ENCODE results near the gene ITPR2.
"Not testable (repeated sequence)": the region's sequence is repeated elsewhere in the genome, so short reads cannot be mapped to it uniquely, and the experiment has no call there.

ITPR2 gene

GRCh38 chr12:26783816-26784379 lies 49.1 kb downstream of the ITPR2 start:
- not testable (repeated sequence) for DNase-seq

- no peak for DNase-seq
Observed at GRCh38 chr12:26783131-26783526, 49.9 kb downstream of the ITPR2 start.

DNA sequence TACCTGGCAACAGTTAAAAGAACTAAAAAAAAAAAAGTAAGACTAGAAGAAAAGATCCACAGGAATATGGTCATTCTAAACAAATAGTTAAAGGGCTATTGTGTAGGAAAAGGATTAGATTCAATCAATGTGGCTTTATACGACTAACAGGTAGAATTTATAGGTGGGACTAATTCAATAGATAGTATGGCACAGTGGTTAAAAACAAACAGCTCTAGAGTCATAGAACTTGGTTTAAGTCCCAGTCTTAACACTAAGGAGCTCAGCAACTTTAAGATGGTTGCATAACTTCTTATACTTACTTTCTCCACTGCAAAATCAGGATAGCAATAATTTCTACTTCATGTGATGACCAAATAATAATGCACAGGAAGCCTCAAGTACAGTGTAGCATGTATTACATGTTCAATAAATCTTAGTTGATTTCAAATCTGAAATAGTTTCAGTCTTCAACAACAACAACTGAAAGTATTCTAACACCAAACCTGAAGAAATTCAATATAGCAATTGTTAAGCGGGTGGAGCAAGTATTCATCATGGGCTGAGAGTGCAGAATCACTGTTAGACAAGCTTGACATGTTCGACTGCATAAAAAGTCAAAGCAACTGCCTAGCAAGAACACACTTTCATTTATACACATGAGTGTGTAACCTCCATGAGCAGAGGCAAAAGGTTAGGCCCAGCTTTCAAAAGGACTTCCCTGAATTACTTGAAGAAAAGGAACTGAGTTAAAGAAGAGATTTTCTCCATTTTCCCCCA lies 50.4 kb downstream of the ITPR2 start:
- no peak for DNase-seq

DNA sequence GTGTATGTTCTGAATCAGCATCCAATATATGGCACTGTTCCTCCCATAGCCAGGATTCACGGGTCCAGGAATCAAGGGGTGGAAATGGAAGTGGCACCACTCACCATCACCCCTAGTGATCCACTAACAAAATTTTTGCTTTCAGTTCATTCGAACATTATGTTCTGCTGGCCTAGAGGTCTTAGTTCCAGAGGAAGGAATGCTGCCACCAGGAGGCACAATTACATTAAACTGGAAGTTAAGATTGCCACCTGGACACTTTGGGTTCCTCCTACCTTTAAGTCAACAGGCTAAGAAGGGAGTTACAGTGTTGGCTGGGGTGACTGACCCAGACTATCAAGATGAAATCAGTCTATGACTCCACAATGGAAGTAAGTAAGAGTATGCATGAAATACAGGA lies 52.3 kb downstream of the ITPR2 start:
- not testable (repeated sequence) for DNase-seq

DNA sequence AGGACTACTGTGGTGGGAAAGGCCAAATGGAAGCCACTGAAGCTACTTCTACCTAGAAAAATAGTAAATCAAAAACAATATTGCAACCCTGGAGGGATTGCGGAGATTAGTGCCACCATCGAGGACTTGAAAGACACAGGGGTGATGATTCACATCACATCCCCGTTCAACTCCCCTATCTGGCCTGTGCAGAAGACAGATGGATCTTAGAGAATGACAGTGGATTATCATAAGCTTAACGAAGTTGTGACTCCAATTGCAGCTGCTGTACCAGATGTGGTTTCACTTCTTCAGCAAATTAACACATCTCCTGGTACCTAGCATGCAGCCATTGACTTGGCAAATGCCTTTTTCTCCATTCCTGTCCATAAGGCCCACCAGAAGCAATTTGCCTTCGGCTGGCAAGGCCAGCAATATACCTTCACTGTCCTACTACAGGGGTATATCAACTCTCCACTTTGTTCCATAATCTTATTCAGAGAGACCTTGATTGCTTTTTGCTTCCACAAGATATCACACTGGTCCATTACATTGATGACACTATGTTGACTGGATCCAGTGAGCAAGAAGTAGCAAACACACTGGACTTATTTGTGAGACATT lies 54.7 kb downstream of the ITPR2 start:
- DNase-seq, result not testable (repeated sequence)

GRCh38 chr12:26777236-26777635 lies 55.8 kb downstream of the ITPR2 start:
- no peak for DNase-seq

- DNase-seq, result not testable (repeated sequence)
Observed at GRCh38 chr12:26775991-26776390, 57.0 kb downstream of the ITPR2 start.

GRCh38 chr12:26773313-26774104 lies 59.5 kb downstream of the ITPR2 start:
- DNase-seq, result no peak

- DNase-seq, result no peak
Observed at GRCh38 chr12:26771861-26772260, 61.1 kb downstream of the ITPR2 start.

- no peak for DNase-seq
Observed at GRCh38 chr12:26770239-26771070, 62.5 kb downstream of the ITPR2 start.

- no peak for DNase-seq
Observed at GRCh38 chr12:26769611-26770010, 63.4 kb downstream of the ITPR2 start.

- no peak for DNase-seq
Observed at GRCh38 chr12:26768611-26769603, 64.1 kb downstream of the ITPR2 start.

- no peak for DNase-seq
Observed at GRCh38 chr12:26767865-26768264, 65.1 kb downstream of the ITPR2 start.

GRCh38 chr12:26767116-26767515 lies 65.9 kb downstream of the ITPR2 start:
- DNase-seq, result no peak

GRCh38 chr12:26762186-26762585 lies 70.8 kb downstream of the ITPR2 start:
- DNase-seq, result no peak

DNA sequence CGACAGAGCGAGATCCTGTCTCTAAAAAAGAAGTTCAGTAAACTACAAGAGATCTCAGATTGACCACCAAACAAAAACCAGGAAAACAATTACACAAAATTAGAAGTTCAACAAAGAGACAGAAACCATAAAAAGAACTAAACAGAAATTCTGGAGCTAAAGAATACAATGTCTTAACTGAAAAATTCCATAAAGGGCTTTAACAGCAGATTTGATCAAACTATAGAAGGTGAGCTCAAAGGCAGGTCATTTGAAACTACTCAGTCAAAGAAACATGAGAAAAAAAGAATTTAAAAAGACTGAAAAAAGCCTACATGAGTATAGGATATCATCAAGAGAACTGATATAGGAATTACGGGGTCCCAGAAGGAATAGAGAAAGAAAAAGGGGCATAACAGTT lies 71.2 kb downstream of the ITPR2 start:
- no peak for DNase-seq

DNA sequence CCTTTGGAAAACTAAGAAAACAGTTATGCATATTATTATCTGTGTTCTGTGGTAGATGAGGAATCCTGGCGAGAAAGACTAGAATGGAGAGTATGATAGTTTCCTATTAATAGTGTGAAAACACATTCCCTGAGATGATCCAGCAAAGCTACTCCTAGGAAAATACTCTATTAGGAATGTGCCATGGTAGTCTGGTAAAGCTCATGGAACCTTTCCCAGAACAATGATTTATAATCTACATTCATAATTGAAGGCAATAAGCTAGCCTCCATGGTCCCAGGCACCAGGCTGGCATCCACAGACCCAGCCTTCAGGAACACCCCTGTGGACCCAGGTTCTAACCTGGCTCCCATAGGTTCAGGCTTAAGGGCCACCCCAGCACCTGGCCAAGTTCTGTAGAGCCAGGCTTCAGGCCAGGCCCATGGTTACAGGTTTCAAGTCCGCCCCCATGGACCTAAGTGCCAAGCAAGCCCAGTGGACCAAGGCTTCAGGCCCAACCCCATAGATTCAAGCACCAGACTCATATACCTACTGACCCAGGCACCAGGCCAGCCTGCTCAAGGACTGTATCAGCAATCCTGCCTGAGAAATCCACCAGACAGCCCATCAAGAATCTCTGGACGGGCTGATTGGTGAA lies 72.2 kb downstream of the ITPR2 start:
- no peak for DNase-seq

DNA sequence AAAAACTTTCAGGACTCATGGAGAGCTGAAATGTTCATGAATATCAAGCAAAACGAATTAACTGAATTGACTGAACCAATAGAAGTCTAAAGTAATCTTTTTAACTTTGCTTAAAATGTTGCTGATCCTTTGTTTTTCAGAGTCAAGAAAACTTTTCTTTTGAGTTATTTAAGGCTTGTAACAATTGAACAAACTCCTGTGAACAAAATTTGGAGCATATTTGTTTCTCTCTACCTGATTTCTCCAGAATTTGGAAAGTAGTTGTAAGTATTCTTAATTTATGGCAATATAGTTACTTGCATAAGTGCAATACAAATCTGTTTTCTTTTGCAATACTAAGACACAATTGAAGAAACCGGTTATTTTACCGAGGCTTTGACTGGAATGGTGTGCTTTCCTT lies 77.6 kb downstream of the ITPR2 start:
- DNase-seq, result not testable (repeated sequence)

DNA sequence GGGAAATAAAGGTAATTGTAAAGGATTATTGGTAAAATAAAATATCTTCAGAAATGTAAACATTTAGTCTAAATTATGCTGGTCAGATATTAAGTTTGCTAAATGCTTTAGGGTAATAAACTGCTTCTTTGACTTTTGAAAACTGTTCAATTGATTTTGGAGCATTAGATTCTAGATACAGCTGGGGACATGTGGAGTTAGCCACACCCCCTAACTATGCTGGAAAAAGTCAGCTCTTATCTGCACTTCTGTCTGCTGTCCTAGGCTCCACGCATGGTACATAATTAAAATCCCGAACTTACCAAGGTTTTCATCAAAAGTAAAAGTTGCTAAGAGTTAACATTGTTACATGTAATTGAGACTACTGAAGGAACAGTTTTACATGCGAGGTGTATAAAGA lies 78.8 kb downstream of the ITPR2 start:
- no peak for DNase-seq

- DNase-seq, result no peak
Observed at GRCh38 chr12:26751179-26751578, 81.8 kb downstream of the ITPR2 start.

All from left hindlimb (tissue), 1 donor.